Body of pancreas (tissue), 4 donors: ENCODE measurements around the gene CNTNAP2. TPM values are rescaled to one million over a fixed set of nuclear protein-coding genes. Genes with fewer than 3 reads are reported as not detected.

Experiments used
- ATAC-seq: fragments of 150-250 bp; one replicate; pipeline ENCODE4 v1.9.1; 2016
- DNase-seq, 4 donors: peaks; one replicate each; pipeline ENCODE4 v3.0.0-alpha.2; 2019
- H3K27ac ChIP-seq, 4 donors: fragments of 200-600 bp; sonication (generic); 1 replicate in 3 of 4; 2 replicates in 1 of 4; pipeline versions ENCODE4 v1.5.1 to v1.6.1; 2016 to 2019; ENCODE audit warnings: mild to moderate bottlenecking in 1 of 4, mixed read lengths in 1 of 4, moderate library complexity in 1 of 4
- H3K27me3 ChIP-seq, 2 donors: fragments of 200-600 bp; sonication (generic); one replicate each; pipeline ENCODE4 v1.6.0; 2016; ENCODE audit warnings: mild to moderate bottlenecking in 1 of 2
- H3K36me3 ChIP-seq, 2 donors: fragments of 200-600 bp; sonication (generic); replicated peaks in 1 of 2; 2 replicates each; pipeline ENCODE4 v1.5.1; 2016; ENCODE audit warnings: low read depth in 2 of 2; ENCODE audit not compliant: insufficient read depth in 1 of 2
- H3K4me1 ChIP-seq: fragments of 200-600 bp; sonication (generic); one replicate; pipeline ENCODE4 v1.6.0; 2016
- H3K4me3 ChIP-seq, 2 donors: fragments of 200-600 bp; sonication (generic); 1 replicate in 1 of 2; 2 replicates in 1 of 2; pipeline ENCODE4 v1.5.1; 2016 to 2019
- H3K9me3 ChIP-seq, 3 donors: fragments of 200-600 bp; sonication (generic); 1 replicate in 2 of 3; 2 replicates in 1 of 3; pipeline ENCODE4 v1.5.1; 2016
- POLR2A ChIP-seq, 3 donors: fragments of 450-650 bp; IDR thresholded peaks; one replicate each; pipeline ENCODE4 v1.6.1; 2016; ENCODE audit warnings: antibody characterized with exemption in 3 of 3, mild to moderate bottlenecking in 2 of 3
- WGBS, 2 donors: methylation state at CpG; one replicate each; pipeline ENCODE4 v1.1.5; 2017; 5-methylcytosine and 5-hydroxymethylcytosine counted together
- intact Hi-C: fragments of 100-400 bp; cut with DNase I; formaldehyde crosslinking; loops from one replicate; pipeline ENCODE4 v1.15.1; 2023
- total RNA-seq, 2 donors: library from RNA; depleted of rRNA; stranded (reverse); fragments of >200 nt; gene quantifications; one replicate each; pipeline ENCODE4 v1.1.0, GENCODE V29; 2016
- TF ChIP-seq, protein P1 (sequence below), 7 experiments: fragments of 450-650 bp in 4 of 7; fragments of 200-600 bp in 3 of 7; sonication (generic) in 3 of 7; IDR thresholded peaks; one replicate each; pipeline ENCODE4 v1.5.1; 2016 to 2019; ENCODE audit warnings: antibody characterized with exemption in 7 of 7

CNTNAP2 gene
- total RNA-seq, 2 donors from 2014 or later: 1.0 TPM; not detected in 1

DNA sequence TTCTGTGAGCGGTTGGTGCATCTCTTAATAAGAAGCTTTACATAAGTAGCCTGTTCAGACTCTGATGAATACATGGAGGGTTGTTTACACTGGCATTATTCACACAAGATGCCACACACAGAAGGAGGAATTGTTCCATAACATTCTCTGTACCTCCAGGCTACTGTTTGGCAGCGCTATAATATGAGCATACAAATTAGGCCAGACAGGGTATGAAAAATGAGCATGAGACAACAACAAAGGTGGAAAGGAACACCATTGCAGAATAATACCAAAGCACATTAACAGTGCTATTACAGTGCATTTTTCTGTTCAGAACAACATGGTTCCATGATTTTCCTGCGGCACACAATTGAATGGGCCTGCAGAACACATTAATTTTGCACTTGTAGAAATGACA is 2056.8 kb downstream of the CNTNAP2 start:
- no peak for DNase-seq
- Histone ChIP-seq H3K4me1 (no peaks in the 10 kb centered on the region), H3K36me3 (no peaks in the 10 kb centered on the region), H3K27ac (no peak overlapping the region), H3K27me3 (no peaks in the 10 kb centered on the region), H3K9me3 (no peaks in the 10 kb centered on the region), H3K4me3 (no peak overlapping the region)
- intact Hi-C loops: no loop called here
- 82 to 86% methylated on average over 3 of the region's 3 CpGs for WGBS, 2 donors
- ATAC-seq: no peak
- TF ChIP-seq, protein P1, sequence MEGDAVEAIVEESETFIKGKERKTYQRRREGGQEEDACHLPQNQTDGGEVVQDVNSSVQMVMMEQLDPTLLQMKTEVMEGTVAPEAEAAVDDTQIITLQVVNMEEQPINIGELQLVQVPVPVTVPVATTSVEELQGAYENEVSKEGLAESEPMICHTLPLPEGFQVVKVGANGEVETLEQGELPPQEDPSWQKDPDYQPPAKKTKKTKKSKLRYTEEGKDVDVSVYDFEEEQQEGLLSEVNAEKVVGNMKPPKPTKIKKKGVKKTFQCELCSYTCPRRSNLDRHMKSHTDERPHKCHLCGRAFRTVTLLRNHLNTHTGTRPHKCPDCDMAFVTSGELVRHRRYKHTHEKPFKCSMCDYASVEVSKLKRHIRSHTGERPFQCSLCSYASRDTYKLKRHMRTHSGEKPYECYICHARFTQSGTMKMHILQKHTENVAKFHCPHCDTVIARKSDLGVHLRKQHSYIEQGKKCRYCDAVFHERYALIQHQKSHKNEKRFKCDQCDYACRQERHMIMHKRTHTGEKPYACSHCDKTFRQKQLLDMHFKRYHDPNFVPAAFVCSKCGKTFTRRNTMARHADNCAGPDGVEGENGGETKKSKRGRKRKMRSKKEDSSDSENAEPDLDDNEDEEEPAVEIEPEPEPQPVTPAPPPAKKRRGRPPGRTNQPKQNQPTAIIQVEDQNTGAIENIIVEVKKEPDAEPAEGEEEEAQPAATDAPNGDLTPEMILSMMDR (IDR thresholded peaks at IDR 0.05): no peak

DNA sequence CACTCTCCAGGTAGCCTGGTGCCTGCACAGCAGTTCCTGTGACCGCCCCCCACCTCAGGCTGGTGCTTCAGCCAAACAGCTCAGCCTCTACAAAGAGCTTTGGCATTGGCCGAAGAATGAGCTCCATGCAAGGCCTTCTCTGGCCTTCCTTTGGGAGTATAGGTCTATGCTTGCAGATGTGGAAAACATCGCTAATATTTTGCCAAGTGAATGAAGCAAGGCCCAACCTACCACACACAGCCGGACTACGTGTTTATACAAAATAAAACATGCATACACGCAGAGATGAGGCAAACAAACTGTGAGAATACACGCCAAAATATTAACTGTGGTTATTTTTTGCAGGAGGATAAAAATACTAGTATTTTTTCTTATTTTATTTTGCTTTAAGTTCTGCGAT is 2057.8 kb downstream of the CNTNAP2 start:
- no peaks in the 10 kb centered on the region for H3K27me3 ChIP-seq
- no peak overlapping the region for H3K27ac ChIP-seq
- no peak for ATAC-seq
- H3K36me3 ChIP-seq: no peaks in the 10 kb centered on the region
- intact Hi-C loops: no loop called here
- no peaks in the 10 kb centered on the region for H3K4me1 ChIP-seq
- no peaks in the 10 kb centered on the region for H3K9me3 ChIP-seq
- WGBS, 2 donors: 87 to 93% methylated on average over 7 of the region's 8 CpGs
- TF ChIP-seq POLR2A (IDR thresholded peaks at IDR 0.05): no peak
- no peak overlapping the region for H3K4me3 ChIP-seq
- DNase-seq: no peak

DNA sequence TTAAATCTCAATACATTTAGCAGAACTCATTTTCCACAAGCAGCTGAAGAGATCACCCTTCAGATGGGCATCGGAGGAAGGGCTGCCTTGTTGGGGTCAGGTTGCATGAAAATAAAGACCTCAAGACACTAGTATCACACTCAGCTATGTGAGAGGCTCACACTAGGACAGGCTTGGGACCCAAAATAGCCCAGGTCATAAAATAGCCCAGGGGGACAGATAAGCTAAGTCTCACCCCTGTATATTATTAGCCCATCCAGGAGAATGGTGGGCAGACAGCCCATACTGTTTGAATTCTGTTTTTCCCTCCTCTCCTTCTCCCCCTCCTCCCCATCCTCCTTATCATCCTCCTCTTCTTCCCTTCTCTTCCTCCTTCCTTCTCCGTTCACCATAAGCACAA is 2058.9 kb downstream of the CNTNAP2 start:
- Histone ChIP-seq H3K4me3 (no peak overlapping the region), H3K9me3 (no peaks in the 10 kb centered on the region), H3K27me3 (no peaks in the 10 kb centered on the region), H3K27ac (no peak overlapping the region), H3K4me1 (no peaks in the 10 kb centered on the region), H3K36me3 (no peaks in the 10 kb centered on the region)
- intact Hi-C loops: no loop called here
- DNase-seq: no peak
- no peak for ATAC-seq
- 89 to 92% methylated on average over 2 of the region's 2 CpGs for WGBS, 2 donors
- TF ChIP-seq, protein P1 (IDR thresholded peaks at IDR 0.05): no peak
- TF ChIP-seq POLR2A (IDR thresholded peaks at IDR 0.05): no peak

DNA sequence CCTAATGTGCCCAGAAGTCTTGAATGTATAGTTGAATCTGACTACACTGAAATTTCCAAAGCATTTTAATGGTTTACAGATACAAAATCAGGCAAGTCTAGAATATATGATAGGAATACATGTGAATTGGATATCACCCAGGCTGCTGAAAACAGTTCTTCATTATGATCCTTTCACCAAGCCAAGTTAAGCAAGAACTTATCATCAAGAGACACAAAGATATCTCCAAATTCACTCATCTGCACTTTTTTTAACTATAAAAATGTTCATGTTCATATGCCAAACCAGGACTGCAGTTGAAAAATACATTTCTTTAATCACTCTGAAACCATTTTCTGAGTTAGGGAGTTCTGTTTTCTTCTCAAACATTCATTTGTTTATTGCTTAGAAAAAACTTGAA is 2061.4 kb downstream of the CNTNAP2 start:
- no peaks in the 10 kb centered on the region for H3K36me3 ChIP-seq
- H3K4me1 ChIP-seq: no peaks in the 10 kb centered on the region
- intact Hi-C loops: no loop called here
- DNase-seq (no peak), ATAC-seq (no peak)
- no peak overlapping the region for H3K4me3 ChIP-seq
- no peak overlapping the region for H3K27ac ChIP-seq
- no peaks in the 10 kb centered on the region for H3K9me3 ChIP-seq
- no peak for TF ChIP-seq POLR2A (IDR thresholded peaks at IDR 0.05)
- TF ChIP-seq, protein P1 (IDR thresholded peaks at IDR 0.05): no peak
- no peaks in the 10 kb centered on the region for H3K27me3 ChIP-seq

DNA sequence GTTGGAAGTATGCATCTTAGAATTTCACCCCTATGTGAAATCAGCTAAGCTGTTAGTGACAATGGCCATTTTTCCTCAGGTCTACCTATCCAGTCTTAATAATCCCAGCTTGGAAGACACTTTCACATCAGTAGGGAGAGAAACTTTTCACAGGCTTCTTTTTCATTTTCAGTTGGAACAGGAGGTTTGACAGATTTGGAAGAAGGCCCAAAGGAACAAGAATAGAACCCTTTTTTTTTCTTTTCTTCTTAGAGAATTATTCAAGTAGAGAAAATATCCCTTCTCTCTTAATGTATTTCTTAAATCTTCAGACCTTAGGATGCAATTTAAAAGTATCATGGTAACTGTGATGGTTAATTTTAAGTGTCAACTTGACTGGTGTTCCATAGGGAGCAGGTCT is 2063.5 kb downstream of the CNTNAP2 start:
- ATAC-seq (no peak), DNase-seq (no peak)
- Histone ChIP-seq H3K27ac (no peak overlapping the region), H3K36me3 (no peaks in the 10 kb centered on the region), H3K4me3 (no peak overlapping the region), H3K4me1 (no peaks in the 10 kb centered on the region), H3K9me3 (no peaks in the 10 kb centered on the region), H3K27me3 (no peaks in the 10 kb centered on the region)
- intact Hi-C loops: no loop called here
- TF ChIP-seq, protein P1 (IDR thresholded peaks at IDR 0.05): no peak
